DMS53 treated with DMSO at 0.1 percent for 48 hours (cell line): ENCODE results near the gene PJVK.
A peak's percentile ranks its signal among the peaks of the same experiment; 100 is the strongest.
"Not testable (repeated sequence)": the region's sequence is repeated elsewhere in the genome, so short reads cannot be mapped to it uniquely, and the experiment has no call there.

Experiments
- DNase-seq: peaks from one replicate; lab custom pipeline; 2025; ENCODE audit not compliant: unreplicated experiment; lab: John Stamatoyannopoulos, UW

The PJVK gene

DNA sequence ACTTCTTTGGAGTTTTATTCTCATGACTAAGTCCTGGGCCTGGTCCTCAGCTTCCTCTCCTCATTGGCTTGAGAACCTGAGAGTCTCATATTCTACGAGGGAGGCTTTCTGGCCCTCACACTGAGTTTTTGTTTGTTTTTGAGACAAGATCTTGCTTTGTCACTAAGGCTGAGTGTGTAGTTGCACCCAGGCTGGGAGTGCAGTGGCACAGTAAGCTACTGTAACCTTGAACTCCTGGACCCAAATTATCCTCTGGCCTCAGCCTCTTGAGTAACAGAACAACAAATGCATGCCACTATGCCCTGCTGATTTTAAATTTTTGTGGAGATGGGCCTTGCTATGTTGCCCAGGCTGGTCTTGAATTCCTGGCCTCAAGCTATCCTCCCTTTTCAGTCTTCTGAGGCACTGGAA is 22.8 kb upstream of the PJVK start:
- DNase-seq, result no peak

DNA sequence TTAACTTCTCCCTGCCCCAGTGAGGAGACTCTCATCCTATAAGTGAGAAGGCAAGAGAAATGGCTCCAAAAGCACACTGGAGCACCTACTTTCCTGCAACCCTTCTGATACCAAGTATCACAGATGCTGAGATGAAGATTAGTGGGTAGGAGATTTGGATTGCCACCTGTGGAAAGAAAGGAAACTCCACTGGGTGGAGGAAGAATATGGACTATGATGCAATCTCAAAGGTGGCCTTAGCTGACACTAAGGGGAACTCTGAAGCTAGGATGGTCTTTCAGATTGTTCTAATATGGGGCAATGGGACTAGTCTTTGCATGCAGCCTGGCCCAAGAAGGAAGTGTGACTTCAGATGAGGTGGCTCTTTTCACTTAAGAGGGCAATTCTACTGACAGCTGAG is 21.8 kb upstream of the PJVK start:
- DNase-seq, result no peak

DNA sequence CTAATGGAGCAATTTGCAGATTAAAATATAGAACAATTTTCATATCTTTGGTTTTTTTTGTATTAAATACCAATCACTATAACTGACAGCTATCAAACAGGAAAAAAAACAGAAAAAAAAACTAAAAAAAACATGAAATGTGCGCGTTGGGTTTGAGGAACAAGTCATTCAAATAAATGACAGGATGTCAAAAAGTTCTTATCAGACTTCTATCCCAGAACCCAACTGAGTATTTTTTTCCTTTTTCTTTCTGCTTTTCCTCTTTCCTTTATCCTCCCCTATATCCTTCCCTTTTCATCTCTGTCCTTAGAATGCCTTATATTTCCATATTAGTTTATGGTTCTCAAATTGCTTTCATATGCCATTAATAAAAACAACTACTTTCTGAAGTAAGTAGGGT is 14.5 kb upstream of the PJVK start:
- DNase-seq, result no peak

DNA sequence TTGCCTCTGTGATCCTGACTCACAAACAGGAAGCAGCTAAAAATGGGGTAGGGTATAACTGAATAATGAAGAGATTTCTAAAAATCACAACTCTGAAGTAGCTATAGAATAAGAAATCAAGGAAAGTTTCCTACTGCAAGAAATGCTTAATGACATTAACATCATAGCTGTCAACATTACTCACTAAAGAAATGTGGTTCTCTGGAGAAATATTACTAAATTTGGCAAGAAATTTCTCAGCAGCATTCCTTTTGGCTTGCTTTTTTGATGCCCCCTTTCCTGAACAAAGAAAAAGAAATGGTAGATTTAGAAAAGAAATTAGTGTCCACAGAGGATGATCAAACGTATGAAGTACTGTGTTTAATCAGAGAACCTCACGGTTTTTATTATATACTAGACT is 9.8 kb upstream of the PJVK start:
- no peak for DNase-seq

DNA sequence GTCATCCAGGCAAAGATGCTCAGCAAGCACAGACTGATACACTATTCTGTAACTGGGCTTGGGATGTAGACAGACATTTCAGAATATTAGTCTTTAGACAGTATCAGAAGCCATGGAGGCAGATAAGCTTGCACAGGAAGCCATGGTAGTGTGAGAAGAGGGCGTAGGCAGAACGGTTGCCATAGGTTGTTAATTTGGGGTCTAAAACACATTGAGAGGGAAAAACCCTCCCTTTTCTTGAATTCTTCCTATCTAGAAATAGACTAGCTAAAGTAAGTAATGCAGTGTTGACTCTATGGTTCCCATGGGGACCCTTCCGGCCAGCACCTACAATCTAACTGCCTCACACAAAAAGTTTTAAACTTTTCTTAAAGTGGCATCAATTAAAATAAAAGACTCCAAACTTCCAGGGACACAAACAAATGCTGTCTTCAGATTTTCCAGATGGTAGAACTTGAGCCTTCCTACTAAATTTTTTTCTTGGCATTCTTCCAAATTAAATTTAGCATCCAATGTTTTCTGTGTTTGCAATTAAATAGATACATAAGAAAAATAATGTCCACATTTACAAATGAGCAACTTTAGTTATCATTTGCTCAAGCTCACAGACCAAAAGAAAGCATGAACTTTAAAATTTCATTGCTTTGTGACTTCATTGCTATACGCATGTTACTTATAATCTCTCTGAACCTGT is 2.1 kb upstream of the PJVK start:
- DNase-seq, result no peak

DNA sequence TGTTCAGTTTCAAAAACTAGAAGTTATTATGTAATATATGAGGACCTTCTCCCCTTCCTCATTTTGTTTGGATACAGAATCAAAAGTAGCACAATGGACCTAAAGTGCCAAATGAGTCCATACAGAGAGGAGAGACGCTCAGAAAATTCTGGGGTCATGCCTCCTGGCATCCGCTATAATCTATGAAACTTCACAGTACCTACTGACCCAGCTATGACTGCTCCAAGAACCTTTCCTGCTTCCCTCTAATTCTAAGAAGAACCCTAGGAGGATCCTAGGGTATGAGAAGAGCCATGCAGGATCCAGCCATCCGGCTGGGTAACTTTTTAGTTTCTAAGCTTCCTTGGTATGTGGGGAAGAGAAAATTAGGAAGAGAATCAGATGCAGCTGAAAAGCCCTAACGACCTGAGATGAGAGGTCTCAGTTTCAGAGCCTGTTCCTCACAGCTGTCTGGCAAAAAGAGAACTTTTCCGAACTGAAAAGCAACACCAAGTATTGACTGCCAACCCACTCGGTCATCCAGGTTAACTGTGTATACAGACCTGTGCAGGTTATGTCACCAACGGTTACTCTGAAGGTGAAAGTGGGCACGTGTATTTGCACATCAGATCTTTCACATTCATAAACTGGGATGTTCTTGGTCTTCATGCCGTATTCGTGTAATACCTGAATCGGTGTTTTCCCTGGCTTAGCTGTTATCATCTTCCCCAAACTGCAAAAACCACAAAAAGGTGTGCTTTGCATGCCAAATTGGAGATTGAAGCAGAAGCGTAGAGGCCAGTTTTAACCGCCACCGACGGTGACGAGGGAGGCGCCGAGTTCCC is 1.3 kb upstream of the PJVK start:
- peak; percentile 68 for DNase-seq

DNA sequence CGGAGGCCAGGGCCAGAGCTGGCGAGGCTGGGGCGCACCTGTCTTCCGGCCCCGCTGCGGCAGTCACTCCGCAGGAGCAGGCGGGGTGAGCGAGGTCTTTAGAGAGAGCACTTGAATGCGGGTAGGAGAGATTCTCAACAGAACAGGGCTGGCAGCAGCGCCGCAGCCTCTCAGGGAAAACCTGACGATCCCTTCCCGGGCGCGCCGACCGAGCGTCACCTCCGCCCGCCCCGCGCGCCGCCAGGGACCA is 729 bp upstream of the PJVK start:
- DNase-seq, result peak; percentile 88

DNA sequence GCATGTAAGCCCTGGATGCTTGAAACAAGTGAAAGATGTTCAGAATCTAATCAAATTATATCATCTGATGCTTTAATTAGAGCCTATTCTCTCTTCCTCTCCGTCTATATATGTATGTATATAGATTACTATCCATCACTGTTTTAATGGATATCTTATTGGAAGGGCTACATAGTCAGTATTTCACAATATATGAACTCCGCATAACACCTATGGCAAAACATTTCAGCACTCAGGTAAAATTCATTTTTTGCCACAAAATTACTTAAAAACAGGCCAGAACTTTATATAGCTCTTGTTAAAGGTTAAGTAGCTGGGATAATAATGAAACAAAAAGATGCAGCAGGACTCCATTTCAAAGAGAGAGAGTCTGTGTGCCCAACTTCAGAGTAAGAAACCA is 1.2 kb downstream of the PJVK start:
- DNase-seq, result no peak

DNA sequence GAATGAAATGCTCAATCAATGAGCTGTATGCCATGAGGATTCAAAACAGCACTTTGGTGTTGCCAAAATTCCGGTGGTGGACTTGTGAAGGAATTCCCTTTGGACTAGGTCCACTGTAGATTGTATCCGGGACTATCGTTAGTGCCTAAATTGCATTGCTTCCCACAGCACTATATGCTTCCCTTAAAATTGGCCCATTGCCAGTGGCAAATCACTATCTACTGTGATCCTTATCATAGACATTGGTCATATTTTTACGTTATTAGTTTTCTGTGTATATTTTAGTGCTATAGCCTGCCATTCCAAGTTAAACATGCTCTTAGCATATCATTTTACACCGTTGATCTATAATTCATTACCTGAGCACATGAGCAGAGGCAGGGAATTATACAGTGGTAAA is 1.7 kb downstream of the PJVK start:
- DNase-seq, result no peak

DNA sequence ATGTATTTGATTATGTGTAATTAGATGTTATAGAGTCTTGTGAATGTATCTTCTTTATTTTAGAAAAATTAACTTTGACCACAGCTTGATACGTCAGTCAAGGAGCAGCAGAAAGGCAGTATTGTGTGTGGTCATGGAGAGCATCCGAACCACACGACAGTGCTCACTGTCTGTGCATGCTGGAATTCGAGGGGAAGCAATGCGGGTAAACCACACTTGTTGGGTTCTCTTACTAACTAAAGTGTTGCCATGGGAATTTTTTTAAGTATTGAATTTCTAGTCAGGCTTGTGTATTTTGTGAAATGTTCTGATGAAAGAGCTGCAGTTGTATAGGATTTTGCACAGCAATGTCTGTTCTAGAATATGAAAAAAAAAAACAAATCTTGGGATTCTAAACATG is 4.8 kb downstream of the PJVK start:
- DNase-seq, result no peak

DNA sequence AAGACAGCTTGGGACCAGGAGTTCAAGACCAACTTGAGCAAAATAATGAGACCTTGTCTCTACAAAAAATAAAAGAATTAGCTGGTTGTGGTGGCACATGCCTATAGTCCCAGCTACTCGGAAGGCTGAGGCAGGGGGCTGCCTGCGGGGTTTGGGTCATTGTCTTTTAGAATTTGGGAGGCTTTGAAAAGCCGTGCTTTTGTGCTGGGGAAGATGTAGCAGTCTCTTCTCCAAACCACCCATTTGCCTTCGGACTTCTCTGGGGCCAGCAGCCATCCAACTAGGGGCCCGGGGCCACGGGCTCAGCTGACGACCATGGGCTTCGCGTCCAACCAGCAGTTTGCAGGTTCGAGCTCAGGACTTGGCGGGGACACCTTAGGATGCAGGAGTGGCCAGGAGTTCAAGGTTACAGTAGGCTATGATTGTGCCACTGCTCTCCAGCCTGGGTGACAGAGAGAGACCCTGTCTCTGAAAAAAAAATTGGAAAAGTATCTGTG is 6.3 kb downstream of the PJVK start:
- DNase-seq, result no peak

DNA sequence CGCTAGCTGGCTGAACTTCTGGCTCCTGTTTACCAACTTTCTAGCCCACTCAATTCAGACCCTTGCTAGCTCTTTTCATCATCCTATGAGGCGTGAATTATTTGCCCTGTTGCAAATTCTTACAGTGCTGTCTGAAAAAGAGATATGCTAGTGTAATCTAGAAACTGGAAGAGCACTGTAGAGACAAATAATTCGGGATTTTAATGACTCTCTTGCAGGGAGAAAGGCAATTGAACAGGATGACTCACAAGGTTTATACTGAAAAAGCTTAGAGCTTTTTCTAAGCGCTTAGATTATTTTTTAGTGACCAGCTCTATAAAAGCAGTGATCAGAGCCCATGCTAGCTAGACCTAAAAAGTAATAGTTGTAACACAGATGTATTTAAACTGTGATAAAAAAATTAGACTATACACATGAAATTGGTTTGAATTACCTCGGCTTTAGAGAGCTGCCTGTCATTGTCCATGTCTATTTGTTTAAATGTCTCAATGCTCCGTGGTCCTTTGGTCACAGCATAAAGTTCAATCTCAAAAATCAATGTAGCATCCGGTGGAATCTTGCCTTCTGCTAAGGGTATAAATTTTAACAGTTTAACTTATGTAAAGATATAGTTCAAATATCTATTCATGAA is 18.2 kb downstream of the PJVK start:
- DNase-seq, result no peak

DNA sequence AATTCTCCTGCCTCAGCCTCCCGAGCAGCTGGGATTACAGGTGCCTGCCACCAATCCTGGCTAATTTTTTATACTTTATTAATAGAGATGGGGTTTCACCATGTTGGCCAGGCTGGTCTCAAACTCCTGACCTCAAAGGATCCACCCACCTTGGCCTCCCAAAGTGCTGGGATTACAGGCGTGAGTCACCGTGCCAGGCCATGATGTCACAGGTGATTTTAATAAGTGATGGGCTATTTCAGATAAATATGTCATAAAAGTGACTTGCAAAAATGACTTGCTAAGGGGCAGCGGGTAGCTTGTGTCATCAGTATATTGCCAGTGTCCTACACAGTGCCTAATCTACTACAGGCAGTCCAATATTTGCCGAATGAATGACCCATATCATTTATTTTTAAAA is 20.1 kb downstream of the PJVK start:
- DNase-seq, result not testable (repeated sequence)

DNA sequence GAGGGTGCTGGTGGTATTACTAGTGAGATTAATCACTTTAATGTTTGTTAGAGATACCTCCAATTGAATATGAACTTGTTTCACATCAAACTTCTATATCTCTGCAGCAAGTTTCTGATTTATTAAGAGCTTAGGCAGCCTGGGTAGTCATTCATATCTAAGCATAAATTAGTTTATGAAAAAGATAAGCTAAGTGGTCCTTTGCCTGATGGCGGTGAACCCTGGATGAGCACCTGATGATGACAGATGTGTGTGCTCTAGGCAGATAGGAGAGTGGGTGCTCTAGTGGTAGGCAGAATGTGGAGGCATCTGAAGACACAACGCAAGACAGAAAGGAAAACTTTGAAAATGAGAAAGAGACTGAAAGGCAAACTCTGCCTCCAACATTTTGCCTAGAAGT is 22.2 kb downstream of the PJVK start:
- no peak for DNase-seq

DNA sequence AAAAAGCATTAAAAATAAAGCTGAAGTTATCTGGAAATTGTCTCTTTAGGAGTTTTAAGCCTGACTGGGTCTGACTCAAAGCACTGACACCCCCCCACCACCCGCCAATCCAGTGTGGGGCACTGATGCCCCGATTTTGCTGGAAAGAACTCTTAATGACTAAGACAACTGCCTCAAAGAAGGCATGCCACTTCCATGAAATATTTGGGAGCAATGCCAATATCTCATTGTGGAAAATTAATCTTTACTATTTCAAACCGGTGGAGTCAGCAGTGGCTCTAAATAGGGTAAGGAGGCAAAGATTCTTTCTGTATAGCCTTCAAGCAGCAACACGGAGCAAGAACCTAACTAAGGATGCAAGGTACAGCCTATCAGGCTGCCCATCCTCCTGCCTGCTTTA is 22.8 kb downstream of the PJVK start:
- no peak for DNase-seq

DNA sequence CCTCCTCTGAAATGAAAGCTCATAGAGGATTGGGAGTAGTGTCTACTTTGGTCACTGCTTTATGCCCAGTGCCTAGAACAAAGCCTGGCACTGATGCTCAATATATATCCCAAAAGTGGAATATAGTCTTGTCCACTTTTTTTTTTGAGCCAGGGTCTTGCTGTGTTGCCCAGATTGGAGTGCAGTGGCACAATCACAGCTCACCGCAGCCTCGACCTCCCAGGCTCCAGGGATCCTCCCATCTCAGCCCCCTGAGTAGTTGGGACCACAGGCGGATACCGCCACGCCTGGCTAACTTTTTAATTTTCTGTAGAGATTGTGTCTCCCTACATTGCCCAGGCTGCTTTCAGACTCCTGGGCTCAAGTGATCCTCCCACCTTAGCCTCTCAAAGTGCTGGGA is 23.4 kb downstream of the PJVK start:
- no peak for DNase-seq

DNA sequence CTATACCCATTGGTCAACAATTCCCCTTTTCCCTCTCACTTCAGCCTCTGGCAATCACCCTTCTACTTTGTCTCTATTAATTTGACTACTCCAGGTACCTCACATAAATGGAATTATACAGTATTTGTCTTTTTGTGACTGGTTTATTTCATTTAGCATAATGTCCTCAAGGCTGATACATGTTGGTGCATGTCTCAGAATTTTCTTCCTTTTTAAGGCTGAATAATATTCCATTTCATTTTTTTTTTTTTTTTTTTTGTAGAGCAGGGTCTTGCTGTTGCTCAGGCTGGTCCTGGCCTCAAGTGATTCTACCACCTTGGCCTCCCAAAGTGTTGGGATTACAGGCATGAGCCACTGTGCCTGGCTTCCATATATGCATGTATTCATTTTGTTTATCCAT is 25.3 kb downstream of the PJVK start:
- DNase-seq, result no peak

DNA sequence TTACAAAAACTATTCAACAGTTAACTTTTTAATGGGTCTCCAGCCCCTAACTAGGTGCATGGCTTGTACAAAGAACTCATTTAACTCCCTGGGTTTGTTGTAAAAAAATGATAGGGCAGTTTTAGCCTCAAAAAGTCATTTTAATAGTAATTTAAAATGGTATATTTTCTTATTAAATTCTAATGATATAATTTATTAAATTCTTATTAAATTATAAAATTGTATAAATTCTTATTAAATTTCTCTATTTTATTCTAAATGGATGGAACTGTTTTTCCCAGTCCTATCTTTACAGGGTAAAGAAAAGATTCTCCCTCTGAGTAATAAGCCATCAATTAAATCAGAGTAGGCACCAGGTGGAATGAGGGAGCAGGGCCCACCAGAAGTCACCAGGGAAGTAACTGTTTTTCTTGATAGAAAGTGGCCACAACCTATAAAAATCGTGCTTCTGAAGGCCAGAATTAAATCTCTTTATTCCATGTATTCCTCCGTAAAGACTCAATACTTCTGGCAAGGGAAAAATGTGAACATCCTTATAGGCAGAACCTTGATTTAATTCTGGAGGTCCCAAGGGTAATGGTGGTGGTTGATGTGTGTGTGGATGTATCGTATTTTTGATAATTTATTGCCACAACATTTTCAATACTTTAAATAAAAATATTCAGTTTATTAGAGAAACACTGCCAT is 26.4 kb downstream of the PJVK start:
- peak; percentile 22 for DNase-seq

DNA sequence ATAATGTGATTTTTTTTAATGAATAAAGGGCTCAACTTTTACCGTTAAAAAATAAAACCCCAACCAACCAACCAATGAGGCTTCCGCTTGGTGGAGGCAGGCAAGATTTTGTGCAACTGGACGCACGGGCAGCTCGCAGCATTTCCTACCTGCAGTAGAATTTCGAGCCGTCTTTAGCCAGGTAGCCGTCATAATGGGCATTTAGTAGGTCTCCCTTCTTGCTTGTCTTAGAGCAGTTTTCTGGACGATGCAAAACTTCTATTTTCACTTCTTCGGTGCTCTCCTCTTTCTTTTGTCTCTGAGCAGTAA is 26.9 kb downstream of the PJVK start:
- DNase-seq, result peak; percentile 50

DNA sequence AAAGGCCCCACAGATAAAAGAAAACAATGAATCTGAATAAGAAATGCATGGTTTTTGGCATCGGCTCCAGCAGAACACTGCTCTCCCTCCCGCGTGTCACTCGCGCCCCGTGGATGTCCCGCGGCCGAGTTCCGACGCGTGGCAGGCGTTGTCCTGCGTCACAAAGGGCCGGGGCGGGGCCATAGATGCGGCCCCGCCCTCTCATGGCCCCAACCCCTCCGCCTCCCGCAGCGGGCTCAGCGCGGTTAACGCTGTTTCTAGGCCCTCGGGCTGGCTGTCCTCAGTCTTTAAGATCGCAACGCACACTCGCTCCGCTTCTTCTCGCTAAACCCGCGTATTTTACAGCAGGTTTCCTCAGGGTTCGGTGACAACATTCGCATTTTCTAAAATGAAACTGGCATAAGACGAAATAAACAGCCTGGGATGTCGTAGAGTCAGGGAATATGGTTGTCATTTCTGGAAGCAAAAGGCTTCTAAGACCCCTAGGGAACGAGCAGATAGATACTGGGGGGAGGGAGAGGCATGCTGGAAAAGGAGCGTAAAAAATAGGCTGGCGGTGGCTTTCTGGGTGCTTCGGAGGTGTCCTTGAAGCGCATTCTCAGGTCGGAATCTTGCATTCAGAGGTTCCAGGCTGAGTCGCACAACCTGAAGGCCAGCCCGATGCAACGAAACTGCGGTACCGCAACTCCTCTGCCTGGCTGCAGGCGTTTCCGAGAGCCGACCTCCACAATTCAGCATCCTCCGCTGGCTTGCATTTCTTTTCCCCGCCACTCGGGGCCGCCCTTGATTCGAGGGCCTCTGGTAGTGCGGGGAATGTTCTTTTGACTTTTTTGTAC is 27.5 kb downstream of the PJVK start, which contains the start of gene FKBP7:
Gene FKBP7, minus strand, starts transcription at position 162 of the 836 bp plus-strand sequence. Its CDS starts 101 bp downstream, at position 61.
- DNase-seq, result peak; percentile 91

DNA sequence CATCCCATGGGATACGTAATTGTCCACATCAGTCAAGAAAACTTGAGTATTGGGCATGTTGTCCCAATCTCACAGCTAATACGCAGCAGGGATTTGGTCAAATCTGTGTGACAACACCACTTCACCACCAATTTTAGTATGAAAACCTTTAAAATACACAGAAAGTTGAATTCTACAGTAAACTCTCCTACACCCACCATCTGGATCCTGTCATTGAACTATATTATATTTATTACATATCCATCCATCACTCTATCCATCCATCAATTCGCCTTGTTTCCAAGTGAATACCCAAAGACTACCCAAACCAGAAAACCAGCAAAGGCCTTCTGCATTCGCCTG is 28.1 kb downstream of the PJVK start:
- peak; percentile 62 for DNase-seq
